OCI-LY7 (cell line): ENCODE results near the gene CEACAM18.

Experiments used
- EZH2phosphoT487 ChIP-seq: fragments of 200-600 bp; sonication (generic); IDR thresholded peaks from 2 replicates; pipeline ENCODE4 v1.6.1; 2018; ENCODE audit warnings: low read depth, borderline replicate concordance, mild to moderate bottlenecking, mixed run types, antibody characterized with exemption, low read length, moderate library complexity, mixed read lengths
- TF ChIP-seq, protein P1 (sequence below): fragments of 200-600 bp; sonication (generic); conservative IDR thresholded peaks from 2 replicates; pipeline ENCODE4 v1.5.1; 2014; ENCODE audit warnings: mild to moderate bottlenecking, antibody characterized with exemption, low read length, moderate library complexity, mixed read lengths

DNA sequence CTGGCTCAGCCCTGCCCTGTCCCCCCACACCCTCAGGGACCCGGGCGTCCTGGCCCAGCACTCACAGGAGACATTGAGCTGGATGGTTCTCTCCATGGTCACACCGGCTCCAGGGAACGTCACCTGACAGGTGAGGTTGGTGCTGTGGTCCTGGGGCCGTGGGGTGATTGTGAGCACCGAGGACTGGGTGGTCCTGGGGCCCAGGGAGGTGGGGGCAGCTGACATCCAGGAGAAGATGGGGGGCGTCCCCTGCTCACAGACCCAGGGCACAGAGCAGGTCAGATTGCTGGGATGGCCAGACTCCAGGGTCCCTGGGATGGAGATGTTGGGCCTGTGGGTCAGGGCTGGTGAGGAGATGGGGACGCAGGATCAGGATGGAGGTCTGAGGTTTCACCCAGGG is 52.3 kb downstream of the CEACAM18 start:
- TF ChIP-seq, protein P1, sequence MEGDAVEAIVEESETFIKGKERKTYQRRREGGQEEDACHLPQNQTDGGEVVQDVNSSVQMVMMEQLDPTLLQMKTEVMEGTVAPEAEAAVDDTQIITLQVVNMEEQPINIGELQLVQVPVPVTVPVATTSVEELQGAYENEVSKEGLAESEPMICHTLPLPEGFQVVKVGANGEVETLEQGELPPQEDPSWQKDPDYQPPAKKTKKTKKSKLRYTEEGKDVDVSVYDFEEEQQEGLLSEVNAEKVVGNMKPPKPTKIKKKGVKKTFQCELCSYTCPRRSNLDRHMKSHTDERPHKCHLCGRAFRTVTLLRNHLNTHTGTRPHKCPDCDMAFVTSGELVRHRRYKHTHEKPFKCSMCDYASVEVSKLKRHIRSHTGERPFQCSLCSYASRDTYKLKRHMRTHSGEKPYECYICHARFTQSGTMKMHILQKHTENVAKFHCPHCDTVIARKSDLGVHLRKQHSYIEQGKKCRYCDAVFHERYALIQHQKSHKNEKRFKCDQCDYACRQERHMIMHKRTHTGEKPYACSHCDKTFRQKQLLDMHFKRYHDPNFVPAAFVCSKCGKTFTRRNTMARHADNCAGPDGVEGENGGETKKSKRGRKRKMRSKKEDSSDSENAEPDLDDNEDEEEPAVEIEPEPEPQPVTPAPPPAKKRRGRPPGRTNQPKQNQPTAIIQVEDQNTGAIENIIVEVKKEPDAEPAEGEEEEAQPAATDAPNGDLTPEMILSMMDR = no peak
- no peak for TF ChIP-seq EZH2phosphoT487
